HG03139 (cell line): ENCODE measurements around the gene ACAT2.
"Not testable (repeated sequence)": the region's sequence is repeated elsewhere in the genome, so short reads cannot be mapped to it uniquely, and the experiment has no call there.

Experiments
- ATAC-seq: cut with Tn5 transposase; IDR thresholded peaks from one replicate; pipeline ENCODE4 v1.9.1; 2021; ENCODE audit not compliant: unreplicated experiment

ACAT2 gene

DNA sequence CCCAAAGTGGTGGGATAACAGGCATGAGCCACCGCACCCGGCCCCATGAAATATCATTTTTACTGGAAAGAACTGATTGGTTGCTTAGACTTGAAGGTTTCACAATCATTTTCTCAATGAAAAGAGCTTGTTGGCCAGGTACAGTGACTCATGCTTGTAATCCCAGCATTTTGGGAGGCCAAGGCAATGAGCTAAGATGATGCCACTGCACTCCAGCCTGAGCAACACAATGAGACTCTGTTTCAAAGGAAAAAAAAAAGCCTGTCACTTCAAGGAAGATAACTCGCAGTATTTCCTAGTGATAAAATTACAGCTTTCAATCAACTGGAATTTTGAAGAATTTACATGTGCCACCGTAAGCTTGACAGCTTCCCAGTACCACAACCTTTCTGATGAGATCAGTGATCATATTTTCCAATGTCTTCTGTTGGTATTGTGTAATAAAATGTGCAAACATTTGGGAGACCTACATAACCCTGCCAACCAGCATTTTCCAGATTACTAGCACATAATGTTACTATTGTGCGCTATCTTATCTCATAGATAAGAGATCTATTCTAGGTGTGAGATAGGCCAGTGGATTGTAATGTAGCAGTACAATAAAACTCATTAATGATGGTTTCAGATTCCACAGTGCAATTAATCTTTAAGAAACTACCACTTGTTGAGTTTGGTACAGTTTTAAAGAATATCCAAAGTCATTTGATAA, 45.5 kb downstream of the ACAT2 start:
- ATAC-seq, result no peak

DNA sequence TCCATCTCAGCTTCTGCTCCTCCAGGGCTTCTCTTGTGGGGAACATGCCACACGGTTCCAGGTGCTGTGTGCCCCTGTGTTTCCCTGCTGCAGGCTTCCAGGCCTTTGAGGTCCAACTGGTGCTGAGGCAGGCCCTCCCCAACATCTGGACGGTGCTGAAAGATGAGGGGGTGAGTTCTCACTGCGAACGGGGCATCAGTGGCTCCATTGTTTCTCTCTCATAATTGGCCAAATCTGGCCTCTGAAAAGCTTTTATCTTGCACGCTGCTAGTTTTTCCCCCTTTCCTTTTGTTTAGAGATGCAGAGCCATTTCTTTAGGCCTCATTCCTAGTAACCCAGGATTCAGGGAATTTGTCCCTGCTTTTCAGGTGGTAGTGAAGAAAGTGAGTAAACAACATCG, 46.8 kb downstream of the ACAT2 start:
- ATAC-seq, result no peak

DNA sequence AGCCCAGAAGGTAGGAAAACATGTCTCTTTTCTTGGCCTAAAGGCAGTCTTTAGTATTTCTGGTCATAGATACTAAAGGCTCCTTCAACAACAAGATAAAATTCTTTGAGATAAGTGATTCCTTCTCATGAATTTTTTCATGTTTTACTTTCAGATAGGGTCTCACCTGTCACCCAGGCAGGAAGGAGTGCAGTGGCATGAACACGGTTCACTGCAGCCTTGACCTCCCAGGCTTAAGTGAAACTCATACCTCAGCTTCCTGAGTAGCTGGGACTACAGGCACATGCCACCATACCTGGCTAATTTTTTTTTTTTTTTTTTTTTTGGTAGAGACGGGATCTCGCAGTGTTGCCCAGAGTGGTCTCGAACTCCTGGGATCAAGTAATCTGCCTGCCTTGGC, 47.3 kb downstream of the ACAT2 start:
- no peak for ATAC-seq

DNA sequence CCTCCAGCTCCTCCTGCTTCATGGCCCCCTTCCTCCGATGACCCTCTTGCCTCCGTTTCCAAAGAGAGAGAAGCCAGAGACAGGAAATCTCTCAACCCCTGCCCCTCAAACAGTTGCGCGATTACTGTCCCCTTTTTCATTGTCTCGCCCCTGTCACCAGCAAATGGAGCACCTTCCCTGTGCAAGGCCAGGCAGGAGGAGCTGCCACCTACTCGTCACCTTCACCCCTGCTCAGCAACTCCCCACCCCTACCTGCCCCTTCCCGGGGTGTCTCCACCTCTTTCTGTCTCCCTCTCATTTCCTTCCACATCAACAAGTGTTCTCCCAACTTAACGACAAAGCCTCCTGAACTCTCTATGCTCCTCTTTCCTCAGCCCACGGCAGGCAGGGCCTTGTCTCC, 51.9 kb downstream of the ACAT2 start:
- no peak for ATAC-seq

DNA sequence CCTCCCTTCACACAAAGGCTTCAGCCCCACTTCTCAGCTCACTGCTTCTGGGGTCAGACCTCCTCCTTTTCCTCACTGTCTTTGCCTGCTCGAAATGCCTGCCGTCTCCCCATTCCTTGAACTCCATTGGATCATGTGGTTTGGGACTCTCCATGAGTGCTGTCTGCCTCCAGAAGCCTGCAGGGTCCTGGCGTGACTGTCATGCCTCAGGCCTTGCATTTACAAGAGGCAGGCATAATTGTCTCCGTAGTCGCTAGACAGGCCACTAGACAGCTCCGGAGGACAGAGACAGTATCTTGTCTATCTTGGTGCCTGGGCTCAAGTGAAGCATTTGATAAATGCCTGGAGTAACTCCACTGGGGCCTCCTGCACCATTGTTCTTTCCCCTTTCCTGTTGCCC, 53.6 kb downstream of the ACAT2 start:
- no peak for ATAC-seq

DNA sequence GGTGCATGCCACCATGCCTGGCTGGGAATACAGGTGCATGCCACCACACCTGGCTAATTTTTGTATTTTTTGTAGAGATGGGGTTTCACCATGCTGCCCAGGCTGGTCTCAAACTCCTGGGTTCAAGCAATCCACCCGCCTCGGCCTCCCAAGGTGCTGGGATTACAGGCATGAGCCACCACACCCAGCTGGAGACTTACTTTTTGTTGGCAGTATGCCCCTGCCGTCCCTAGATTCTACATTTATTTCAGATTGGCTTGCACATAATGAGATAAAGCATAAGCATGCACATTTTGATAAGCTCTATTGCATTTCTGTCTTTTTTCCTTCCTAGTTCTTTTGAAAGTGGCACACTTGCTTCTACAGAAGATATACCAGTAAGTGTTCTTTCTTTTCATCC, 54.9 kb downstream of the ACAT2 start:
- ATAC-seq, result not testable (repeated sequence)

DNA sequence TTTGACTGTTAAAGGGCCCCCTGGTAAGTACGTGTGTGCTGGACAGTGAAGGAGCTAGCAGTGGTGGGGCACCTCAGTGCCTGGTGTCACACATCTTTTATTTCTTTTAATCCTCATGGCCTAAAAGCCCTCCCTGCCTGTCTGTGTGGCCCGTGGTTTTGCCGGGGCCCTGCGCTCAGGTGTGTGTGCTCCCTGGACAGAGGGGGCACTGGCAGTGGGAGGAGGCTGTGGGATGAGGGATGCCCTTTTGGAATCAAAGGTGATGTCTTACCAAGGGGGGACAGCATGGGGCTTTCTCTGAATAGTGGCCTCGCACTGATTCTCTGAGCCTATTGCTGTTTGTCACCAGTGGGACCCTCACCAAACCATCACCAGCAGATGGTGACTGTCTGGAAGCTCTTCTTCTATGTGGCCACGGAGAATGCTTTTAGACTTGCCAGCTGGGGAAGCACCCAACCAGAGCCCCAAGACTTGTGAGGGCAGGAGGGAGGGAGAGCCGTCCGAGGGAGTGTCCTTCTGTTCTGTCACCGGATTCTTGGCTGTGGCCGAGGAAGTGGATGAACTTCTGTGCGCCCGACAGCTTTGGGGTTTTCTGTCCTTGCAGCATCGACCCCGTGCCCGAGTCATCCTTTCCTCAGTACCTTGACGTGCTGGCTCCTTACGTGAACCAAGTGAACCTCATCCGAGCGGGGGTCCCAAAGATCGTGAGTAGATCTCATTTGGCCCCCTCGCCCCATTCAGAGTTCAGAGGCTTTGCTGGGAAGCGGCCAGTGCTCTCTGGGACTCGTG, 56.3 kb downstream of the ACAT2 start:
- ATAC-seq, result no peak

DNA sequence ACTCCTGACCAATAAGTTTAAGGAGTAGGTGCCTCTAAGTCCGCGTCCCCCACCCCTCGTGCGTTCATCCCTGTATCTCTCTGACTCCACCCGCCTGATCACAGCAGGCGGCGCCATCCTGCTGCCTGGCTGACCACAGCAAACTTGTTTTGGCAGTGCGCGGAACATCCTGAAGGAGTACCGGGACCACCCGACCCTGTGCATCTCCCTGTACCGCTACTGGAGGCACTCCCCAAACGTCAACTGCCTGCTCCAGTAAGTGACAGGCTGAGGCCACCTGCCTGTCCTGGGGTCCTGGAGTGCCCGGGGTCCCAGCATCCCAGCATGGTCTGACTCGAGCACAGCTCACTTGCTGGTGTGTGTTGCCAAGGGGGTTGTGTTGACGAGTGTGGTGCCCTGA, 57.3 kb downstream of the ACAT2 start:
- no peak for ATAC-seq

DNA sequence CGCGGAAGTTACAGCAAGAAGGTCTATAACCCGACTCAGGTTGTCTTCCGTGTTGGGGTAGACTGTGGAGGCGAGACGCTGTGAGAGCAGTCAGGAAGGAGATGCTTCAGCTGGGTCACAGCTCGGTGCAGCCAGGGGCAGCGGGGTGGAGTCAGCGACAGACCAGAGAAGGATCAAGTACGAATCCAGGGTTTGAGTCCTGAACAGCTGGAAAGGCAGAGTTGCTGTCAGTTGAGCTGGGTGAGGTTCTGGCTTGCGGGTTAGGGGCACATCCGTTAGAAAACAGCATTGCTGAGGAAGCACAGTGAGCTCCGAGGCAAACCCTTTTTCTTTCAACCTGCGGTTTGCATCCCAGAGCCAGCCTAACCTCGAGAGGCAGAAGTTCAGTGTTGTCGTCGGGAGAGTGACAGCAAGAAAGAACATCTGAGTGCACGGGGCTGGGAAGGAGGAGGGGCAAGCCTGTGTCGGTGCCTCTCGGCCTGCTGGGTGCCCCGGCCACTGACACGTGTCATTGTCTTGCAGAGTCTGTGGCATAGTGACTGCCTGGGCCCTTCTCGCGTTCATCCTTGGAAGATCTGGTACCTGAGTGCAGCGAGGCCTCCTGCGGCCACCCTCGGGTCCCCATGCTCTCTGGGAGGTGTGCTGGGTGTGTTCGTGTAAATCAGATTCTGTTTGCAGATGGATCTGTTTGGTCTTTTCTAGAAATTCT, 58.2 kb downstream of the ACAT2 start:
- ATAC-seq, result no peak

DNA sequence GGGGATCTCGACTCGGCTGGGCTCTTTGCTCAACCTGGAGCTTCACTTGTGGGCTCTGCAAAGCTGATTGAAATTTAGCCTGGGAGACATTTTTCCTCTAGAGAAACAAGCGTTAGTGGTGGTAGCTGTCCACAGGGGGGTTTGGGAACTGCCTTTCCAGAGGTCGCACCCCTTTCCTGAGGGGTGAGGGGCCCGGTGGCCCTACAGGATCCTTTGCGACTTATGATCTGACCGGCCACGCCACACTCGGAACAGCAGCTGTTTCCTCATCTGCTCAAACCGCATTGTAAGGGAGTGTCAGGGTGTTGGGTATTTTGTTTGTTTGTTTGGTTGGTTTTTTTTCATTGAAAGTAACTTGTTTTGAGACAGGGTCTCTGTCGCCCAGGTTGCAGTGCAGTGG, 59.3 kb downstream of the ACAT2 start:
- ATAC-seq, result no peak

DNA sequence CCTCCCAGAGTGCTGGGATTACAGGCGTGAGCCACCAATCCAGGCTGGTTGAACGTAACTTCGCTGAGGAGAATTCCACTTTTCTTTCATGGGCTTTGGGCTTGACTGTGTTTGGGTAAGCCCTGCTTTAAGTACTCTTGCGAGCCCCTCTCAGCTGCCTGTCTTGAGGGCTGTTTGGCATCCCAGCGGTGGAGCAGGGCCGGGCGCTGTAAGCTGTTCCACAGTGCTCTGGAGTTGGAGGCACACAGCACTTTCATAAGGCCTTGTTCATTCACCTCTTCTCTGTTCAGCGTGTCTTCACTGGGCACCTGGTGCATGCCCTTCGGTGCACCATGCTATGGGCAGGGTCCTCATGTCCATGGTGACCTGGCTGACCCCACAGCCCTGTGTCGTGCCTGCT, 59.9 kb downstream of the ACAT2 start:
- no peak for ATAC-seq

DNA sequence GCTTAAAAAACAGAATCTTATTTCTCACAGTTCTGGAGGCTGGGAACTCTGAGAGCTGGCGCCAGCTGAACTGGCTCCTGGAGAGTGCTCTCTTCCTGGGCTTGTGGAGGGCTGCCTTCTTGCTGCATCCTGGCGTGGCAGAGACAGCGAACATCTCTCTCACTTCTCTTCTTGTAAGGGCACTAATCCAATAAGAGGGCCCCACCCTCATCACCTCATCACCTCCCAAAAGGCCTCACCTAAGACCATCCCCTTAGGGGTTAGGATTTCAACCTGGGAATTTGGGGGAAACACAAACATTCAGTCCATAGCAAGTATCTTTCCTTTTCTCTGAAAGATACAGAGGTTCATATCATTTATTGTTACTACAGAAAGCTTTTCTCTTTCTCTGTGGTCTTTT, 62.1 kb downstream of the ACAT2 start:
- ATAC-seq, result no peak

DNA sequence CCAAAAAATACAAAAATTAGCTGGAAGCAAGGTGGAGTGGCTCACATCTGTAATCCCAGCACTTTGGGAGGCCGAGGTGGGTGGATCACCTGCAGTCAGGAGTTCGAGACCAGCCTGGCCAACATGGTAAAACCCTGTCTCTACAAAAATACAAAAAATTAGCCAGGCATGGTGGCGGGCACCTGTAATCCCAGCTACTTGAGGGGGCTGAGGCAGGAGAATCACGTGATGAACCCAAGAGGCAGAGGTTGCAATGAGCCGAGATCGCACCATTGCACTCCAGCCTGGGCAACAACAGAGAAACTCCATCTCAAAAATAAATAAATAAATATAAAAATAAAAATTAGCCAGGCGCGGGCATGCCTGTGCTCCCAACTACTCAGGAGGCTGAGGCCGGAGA, 62.8 kb downstream of the ACAT2 start:
- ATAC-seq, result not testable (repeated sequence)

DNA sequence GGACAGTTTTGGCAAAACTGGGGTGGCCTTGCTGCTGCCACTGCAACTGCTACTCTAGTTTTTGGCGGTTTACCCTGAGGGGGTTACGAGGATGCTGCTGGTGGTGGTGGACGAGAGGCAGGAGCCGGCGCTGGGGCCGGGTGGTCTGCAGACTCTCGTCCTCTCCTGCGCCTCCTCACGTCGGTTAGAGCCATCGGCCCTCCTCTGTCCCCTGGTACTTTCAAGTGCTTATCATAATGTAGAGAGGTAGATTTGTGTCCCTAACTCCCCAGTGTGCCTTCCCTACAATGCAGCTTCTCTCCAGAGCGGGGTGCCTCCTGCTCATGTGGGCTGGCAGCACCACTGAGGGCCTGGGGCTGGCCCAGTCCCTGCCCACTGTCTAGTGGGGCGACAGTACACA, 64.2 kb downstream of the ACAT2 start:
- no peak for ATAC-seq

DNA sequence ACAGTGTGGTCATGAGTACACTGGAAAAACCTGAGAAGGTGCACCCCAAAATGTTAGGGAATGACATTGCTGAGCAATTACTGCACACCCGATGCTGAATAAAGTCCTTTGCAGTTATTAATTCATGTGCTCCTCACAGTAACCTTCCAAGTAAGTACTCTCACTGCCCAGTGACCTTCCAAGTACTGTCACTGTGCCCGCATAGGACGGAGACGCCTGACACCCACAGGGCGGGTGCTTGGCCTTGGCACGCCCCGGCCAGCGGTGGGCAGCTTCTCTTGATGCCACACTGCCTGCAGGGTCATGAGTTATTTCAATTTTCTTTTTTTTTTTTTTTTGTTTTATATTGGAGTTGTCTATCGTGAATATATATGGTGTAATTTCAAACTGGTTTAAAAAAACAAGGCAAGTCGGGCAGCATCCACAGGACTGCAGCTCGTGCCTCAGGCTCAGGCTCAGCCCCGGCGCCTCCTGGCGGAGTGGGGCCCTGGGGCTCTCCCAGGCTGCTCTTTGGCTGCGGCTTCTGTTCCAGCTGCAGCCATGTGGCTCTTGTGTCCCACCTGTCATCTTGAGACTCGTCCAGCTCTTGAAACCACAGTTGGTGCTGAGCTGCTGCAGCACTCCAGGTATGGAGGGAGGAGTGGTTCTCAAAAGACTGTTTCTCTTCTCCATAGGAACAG, 65.3 kb downstream of the ACAT2 start:
- no peak for ATAC-seq

DNA sequence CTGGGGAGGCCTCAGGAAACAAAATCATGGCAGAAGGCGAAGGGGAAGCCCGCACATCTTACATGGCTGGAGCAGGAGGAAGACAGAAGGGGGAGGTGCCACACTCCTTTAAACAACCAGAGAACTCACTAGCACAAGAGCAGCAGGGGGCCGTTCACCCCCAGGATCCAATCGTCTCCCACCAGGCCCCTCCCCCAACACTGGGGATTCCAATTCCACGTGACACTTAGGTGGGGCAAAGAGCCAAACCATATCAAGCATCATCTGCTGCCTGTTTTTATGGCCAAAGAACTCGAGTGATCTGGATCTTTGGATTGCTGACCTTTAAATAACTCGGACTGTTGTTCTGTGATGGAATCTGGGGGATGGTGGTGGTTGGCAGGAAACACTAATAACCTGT, 66.2 kb downstream of the ACAT2 start:
- ATAC-seq, result no peak
